Thyroid gland (tissue), 4 donors: ENCODE measurements around the gene TMEM144. TPM values are rescaled to one million over a fixed set of nuclear protein-coding genes. Genes with fewer than 3 reads are reported as not detected.
"Not testable (repeated sequence)": the region's sequence is repeated elsewhere in the genome, so short reads cannot be mapped to it uniquely, and the experiment has no call there.

ENCODE experiments used
- DNase-seq, 2 donors: peaks; one replicate each; pipeline ENCODE4 v3.0.0-alpha.2; 2019
- H3K27ac ChIP-seq, 3 donors: fragments of 200-600 bp; sonication (generic); 1 replicate in 2 of 3; 2 replicates in 1 of 3; pipeline ENCODE4 v1.5.1; 2016 to 2019; ENCODE audit warnings: mild to moderate bottlenecking in 1 of 3, moderate library complexity in 1 of 3
- H3K27me3 ChIP-seq: fragments of 200-600 bp; sonication (generic); one replicate; pipeline ENCODE4 v1.5.1; 2019
- H3K36me3 ChIP-seq, 2 donors: fragments of 200-600 bp; sonication (generic); one replicate each; pipeline ENCODE4 v1.5.1; 2016 to 2019
- H3K4me1 ChIP-seq, 2 donors: fragments of 200-600 bp; sonication (generic); one replicate each; pipeline ENCODE4 v1.5.1; 2017 to 2019
- H3K4me3 ChIP-seq, 3 donors: fragments of 200-600 bp; sonication (generic); replicated peaks in 1 of 3; 1 replicate in 2 of 3; 2 replicates in 1 of 3; pipeline ENCODE4 v1.5.1; 2016; ENCODE audit warnings: mild to moderate bottlenecking in 1 of 3
- H3K9me3 ChIP-seq: fragments of 200-600 bp; sonication (generic); one replicate; pipeline ENCODE4 v1.5.1; 2017
- POLR2A ChIP-seq, 2 donors: fragments of 450-650 bp; IDR thresholded peaks; one replicate each; pipeline ENCODE4 v1.6.1; 2017; ENCODE audit warnings: antibody characterized with exemption in 2 of 2, mild to moderate bottlenecking in 2 of 2, moderate library complexity in 1 of 2
- WGBS, 2 donors: methylation state at CpG; one replicate each; pipeline ENCODE4 v1.1.5; 2017; 5-methylcytosine and 5-hydroxymethylcytosine counted together
- intact Hi-C: fragments of 100-400 bp; cut with DNase I; formaldehyde crosslinking; loops from one replicate; pipeline ENCODE4 v1.15.1; 2023
- total RNA-seq, 4 donors: library from RNA; depleted of rRNA; stranded (reverse); fragments of >200 nt; gene quantifications; one replicate each; pipeline ENCODE4 v1.2.3, GENCODE V29; 2016
- TF ChIP-seq, protein P1 (sequence below), 6 experiments: fragments of 200-600 bp in 3 of 6; fragments of 450-650 bp in 3 of 6; sonication (generic) in 3 of 6; IDR thresholded peaks; one replicate each; pipeline ENCODE4 v1.5.1; 2016 to 2019; ENCODE audit warnings: antibody characterized with exemption in 6 of 6, mild to moderate bottlenecking in 2 of 6, inconsistent platforms in 1 of 6, moderate library complexity in 1 of 6

The TMEM144 gene
- total RNA-seq, 4 donors from 2014 or later: 22.1 to 34.9 (median 29.6) TPM

DNA sequence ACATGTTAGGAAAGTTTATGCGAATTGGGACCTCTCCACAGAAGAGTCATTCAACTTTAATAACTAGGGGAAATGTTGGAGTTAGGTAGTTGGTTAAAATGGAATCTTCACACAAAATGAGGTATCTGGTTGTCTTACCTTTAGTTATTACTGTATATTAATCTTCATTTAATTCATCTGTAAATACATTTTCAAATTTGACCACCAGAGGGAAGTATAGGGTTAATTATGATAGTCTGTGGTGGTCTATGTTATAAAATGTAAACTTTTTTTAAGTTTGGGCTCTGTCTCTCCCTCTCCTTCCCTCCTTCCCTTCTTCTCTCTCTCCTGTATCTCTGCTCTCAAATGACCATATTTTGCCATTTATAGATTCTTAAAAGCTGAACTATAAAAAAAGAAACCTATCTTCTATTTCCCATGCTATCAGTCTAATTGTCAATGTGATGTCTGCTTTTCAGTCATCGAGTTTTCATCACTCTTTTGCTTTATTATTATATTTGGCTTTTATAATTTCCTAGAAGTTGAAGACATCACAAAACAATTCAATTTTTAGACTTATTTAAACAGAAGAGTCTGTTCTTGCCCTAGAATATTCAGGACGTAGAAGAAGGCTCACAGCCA is 49.8 kb downstream of the TMEM144 start:
- Histone ChIP-seq H3K36me3 (no peaks in the 10 kb centered on the region), H3K27ac (no peak overlapping the region), H3K9me3 (no peaks in the 10 kb centered on the region), H3K4me3 (no peak overlapping the region), H3K27me3 (no peaks in the 10 kb centered on the region), H3K4me1 (no peaks in the 10 kb centered on the region)
- intact Hi-C loops: loop anchor here (10.0 kb wide), 1 partner anchor 65 kb away; no protein-coding TSS in a partner anchor
- 51 to 69% methylated on average over 3 of the region's 3 CpGs for WGBS, 2 donors
- TF ChIP-seq, protein P1, sequence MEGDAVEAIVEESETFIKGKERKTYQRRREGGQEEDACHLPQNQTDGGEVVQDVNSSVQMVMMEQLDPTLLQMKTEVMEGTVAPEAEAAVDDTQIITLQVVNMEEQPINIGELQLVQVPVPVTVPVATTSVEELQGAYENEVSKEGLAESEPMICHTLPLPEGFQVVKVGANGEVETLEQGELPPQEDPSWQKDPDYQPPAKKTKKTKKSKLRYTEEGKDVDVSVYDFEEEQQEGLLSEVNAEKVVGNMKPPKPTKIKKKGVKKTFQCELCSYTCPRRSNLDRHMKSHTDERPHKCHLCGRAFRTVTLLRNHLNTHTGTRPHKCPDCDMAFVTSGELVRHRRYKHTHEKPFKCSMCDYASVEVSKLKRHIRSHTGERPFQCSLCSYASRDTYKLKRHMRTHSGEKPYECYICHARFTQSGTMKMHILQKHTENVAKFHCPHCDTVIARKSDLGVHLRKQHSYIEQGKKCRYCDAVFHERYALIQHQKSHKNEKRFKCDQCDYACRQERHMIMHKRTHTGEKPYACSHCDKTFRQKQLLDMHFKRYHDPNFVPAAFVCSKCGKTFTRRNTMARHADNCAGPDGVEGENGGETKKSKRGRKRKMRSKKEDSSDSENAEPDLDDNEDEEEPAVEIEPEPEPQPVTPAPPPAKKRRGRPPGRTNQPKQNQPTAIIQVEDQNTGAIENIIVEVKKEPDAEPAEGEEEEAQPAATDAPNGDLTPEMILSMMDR (IDR thresholded peaks at IDR 0.05): peak in 1 of 6 experiments; percentile 11
- TF ChIP-seq POLR2A (IDR thresholded peaks at IDR 0.05): no peak
- DNase-seq: no peak

DNA sequence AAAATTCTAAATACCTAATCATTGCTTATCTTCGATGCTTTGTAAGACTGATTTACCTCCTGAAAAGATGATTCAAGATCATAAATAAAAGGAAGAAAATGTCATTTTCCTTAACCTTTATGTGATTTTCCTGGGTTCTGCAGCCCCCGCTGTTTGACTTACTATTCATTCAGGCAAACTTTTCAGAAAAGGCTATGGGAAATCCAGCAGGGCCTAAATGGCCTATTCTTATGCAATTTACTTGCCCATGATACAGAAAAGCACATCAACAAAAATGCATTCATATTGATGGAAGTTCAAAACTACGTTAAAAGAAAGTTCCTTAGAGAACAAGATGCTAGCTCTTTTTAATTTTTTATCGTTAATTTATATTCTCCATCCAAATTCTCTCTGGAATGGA is 51.2 kb downstream of the TMEM144 start:
- WGBS, 2 donors: 75 to 85% methylated on average over 4 of the region's 4 CpGs
- H3K27me3 ChIP-seq: no peaks in the 10 kb centered on the region
- H3K4me3 ChIP-seq: no peak overlapping the region
- no peaks in the 10 kb centered on the region for H3K4me1 ChIP-seq
- TF ChIP-seq POLR2A (IDR thresholded peaks at IDR 0.05): no peak
- TF ChIP-seq, protein P1 (IDR thresholded peaks at IDR 0.05): no peak
- H3K36me3 ChIP-seq: no peaks in the 10 kb centered on the region
- no peaks in the 10 kb centered on the region for H3K9me3 ChIP-seq
- intact Hi-C loops: no loop called here
- H3K27ac ChIP-seq: no peak overlapping the region
- DNase-seq: no peak

DNA sequence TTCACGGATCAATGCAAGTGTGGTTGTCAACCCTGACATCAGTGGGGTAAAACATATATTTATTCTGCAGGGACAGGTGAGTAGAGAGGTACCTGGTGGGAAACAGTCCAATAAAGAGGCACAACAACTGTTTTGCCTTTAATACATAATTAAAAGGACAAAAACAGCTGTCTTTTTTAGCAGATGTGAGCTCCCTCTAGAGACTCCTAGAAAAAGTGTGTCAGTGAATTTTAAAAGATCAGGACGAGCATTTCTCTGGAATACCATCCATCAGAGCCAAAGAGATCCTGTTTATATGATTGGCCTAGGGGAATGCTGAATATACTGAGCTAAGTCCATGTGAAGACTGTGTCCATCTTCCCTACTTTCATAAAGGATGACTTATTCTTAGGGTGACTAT is 58.3 kb downstream of the TMEM144 start:
- intact Hi-C loops: no loop called here
- no peak overlapping the region for H3K4me3 ChIP-seq
- no peaks in the 10 kb centered on the region for H3K27me3 ChIP-seq
- H3K9me3 ChIP-seq: no peaks in the 10 kb centered on the region
- DNase-seq: no peak
- no peaks in the 10 kb centered on the region for H3K36me3 ChIP-seq
- H3K27ac ChIP-seq: no peak overlapping the region
- no peak for TF ChIP-seq POLR2A (IDR thresholded peaks at IDR 0.05)
- TF ChIP-seq, protein P1 (IDR thresholded peaks at IDR 0.05): no peak
- no peaks in the 10 kb centered on the region for H3K4me1 ChIP-seq
- WGBS, 2 donors: 61 to 74% methylated on average over 2 of the region's 2 CpGs

DNA sequence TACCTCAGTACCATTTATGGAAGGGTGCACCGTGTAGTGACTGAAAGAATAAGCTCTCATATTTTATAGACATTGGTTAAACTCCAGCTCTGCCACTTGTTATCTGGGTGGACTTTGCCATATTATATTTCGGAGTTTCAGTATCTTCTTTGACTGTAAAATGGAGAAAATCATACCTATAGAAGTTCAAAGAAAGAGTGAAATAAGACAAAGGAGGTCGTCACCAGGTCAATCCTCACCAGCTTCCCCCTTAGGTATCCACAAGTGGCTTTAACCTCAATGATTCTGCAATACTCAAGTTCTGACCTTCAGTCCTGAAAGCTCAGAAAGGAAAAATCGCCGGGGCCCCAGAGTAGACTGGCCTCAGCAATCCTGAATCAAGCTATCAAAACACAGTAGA is 64.3 kb downstream of the TMEM144 start:
- WGBS, 2 donors: 81 to 90% methylated on average over 5 of the region's 5 CpGs
- H3K36me3 ChIP-seq: no peaks in the 10 kb centered on the region
- no peak for DNase-seq
- no peaks in the 10 kb centered on the region for H3K4me1 ChIP-seq
- intact Hi-C loops: no loop called here
- no peak overlapping the region for H3K4me3 ChIP-seq
- H3K9me3 ChIP-seq: no peaks in the 10 kb centered on the region
- no peak overlapping the region for H3K27ac ChIP-seq
- no peaks in the 10 kb centered on the region for H3K27me3 ChIP-seq
- no peak for TF ChIP-seq POLR2A (IDR thresholded peaks at IDR 0.05)
- TF ChIP-seq, protein P1 (IDR thresholded peaks at IDR 0.05): no peak

DNA sequence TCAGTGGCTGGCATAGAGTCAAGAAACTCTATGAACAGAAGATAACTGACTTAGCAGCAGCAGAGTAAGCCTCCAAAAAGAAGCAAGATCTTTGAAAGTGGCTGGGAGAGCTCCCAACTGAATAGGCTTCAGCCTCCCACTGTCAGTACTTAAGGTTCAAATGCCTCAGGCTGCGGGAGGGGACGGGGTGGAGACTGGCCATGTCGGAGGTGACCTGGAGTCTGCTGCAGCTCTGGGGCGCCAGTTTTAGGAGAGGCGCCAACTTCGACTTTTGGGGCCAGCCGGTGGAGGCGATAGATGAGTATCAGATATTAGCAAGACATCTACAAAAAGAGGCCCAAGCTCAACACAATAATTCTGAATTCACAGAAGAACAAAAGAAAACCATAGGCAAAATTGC is 67.3 kb downstream of the TMEM144 start:
- TF ChIP-seq, protein P1 (IDR thresholded peaks at IDR 0.05): no peak
- no peak for TF ChIP-seq POLR2A (IDR thresholded peaks at IDR 0.05)
- Histone ChIP-seq H3K36me3 (no peaks in the 10 kb centered on the region), H3K4me3 (no peak overlapping the region), H3K27me3 (no peaks in the 10 kb centered on the region), H3K9me3 (no peaks in the 10 kb centered on the region), H3K27ac (no peak overlapping the region), H3K4me1 (no peaks in the 10 kb centered on the region)
- DNase-seq: no peak
- intact Hi-C loops: no loop called here
- WGBS, 2 donors: 92 to 95% methylated on average over 8 of the region's 8 CpGs

DNA sequence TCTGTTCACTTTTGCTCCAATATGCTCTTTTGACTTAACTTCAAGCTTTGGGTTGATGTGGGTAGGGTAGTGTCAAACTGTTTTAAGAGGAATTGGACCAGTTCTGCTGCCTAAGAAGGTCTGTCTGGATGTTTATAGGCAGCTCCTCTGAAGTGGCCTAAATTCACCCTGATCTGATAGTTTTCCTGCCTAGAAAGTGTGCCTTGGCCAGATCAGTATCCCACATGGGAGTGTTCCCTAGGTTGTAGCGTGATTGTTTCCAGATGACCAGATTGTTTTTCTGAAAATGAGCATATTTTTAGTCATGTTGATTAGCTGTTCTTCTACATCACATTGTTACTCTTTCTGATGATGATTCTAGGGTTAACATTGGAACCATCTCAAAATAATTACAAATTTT is 68.8 kb downstream of the TMEM144 start:
- H3K4me3 ChIP-seq, H3K36me3 ChIP-seq, H3K27me3 ChIP-seq, DNase-seq, intact Hi-C loops, H3K27ac ChIP-seq, H3K9me3 ChIP-seq, H3K4me1 ChIP-seq: not testable (repeated sequence)
- 81 to 86% methylated on average over 1 of the region's 1 CpG for WGBS, 2 donors
